K562 (cell line): ENCODE measurements around the gene UBE2S. TPM values are rescaled to one million over a fixed set of nuclear protein-coding genes. Genes with fewer than 3 reads are reported as not detected.
A peak's percentile ranks its signal among the peaks of the same experiment; 100 is the strongest.

Experiments
- ARID1B ChIP-seq: fragments of 450-650 bp; IDR thresholded peaks from 2 replicates; pipeline ENCODE4 v1.6.1; 2016; ENCODE audit warnings: antibody characterized with exemption, mild to moderate bottlenecking, inconsistent platforms
- BACH1 ChIP-seq: fragments of 200-800 bp; sonication (Bioruptor generic); IDR thresholded peaks from 2 replicates; pipeline ENCODE4 v1.6.1; 2016; ENCODE audit warnings: missing genetic modification characterization, missing compliant biosample characterization
- BCOR ChIP-seq: fragments of 450-650 bp; IDR thresholded peaks from 2 replicates; pipeline ENCODE4 v1.6.1; 2016
- BHLHE40 ChIP-seq: IDR thresholded peaks from 2 replicates; pipeline ENCODE4 v1.6.1; 2011; ENCODE audit warnings: low read length, improper control_type of control experiment
- CBX2 ChIP-seq: fragments of 200-600 bp; sonication (generic); IDR thresholded peaks from one replicate; pipeline ENCODE4 v1.6.1; 2012; ENCODE audit warnings: mild to moderate bottlenecking, low read length, inconsistent platforms; ENCODE audit not compliant: insufficient read depth, poor library complexity, severe bottlenecking
- DPF2 ChIP-seq: fragments of 450-650 bp; IDR thresholded peaks from 2 replicates; pipeline ENCODE4 v1.6.1; 2016
- EP300 ChIP-seq: IDR thresholded peaks from 2 replicates; pipeline ENCODE4 v1.6.1; 2012; ENCODE audit warnings: low read length, improper control_type of control experiment
- FOXM1 ChIP-seq, 2 experiments: fragments of 450-650 bp in 1 of 2; sonication (generic) in 1 of 2; formaldehyde crosslinking in 1 of 2; IDR thresholded peaks; 2 replicates each; pipeline versions ENCODE4 v1.6.1 to v1.9.0; 2017 to 2022; ENCODE audit warnings: low read depth in 2 of 2, mild to moderate bottlenecking in 2 of 2, missing genetic modification reagents in 1 of 2, moderate library complexity in 1 of 2
- GTF3C2 ChIP-seq: IDR thresholded peaks from 3 replicates; pipeline ENCODE4 v1.6.1; 2011; ENCODE audit warnings: borderline replicate concordance, mild to moderate bottlenecking, moderate library complexity; ENCODE audit not compliant: insufficient read length; ENCODE audit errors: extremely low read depth
- HOXB6 ChIP-seq: fragments of 250-450 bp; sonication (Bioruptor Pico); IDR thresholded peaks from 2 replicates; pipeline ENCODE4 v1.5.1; 2022; ENCODE audit warnings: mild to moderate bottlenecking, borderline replicate concordance
- KLF16 ChIP-seq: IDR thresholded peaks from 2 replicates; pipeline ENCODE4 v1.6.1; 2016; ENCODE audit warnings: antibody characterized with exemption
- NCOR1 ChIP-seq: fragments of 450-650 bp; IDR thresholded peaks from 2 replicates; pipeline ENCODE4 v1.6.1; 2016; ENCODE audit warnings: mild to moderate bottlenecking, moderate library complexity
- NEUROD1 ChIP-seq: fragments of 150-350 bp; IDR thresholded peaks from 2 replicates; pipeline ENCODE4 v1.6.1; 2014; ENCODE audit warnings: borderline replicate concordance, low read length, low read depth; ENCODE audit not compliant: partially characterized antibody
- NFIC ChIP-seq: fragments of 450-650 bp; IDR thresholded peaks from 2 replicates; pipeline ENCODE4 v1.6.1; 2017; ENCODE audit warnings: mild to moderate bottlenecking, inconsistent platforms
- NR1H2 ChIP-seq: sonication (generic); formaldehyde crosslinking; IDR thresholded peaks from 2 replicates; pipeline ENCODE4 v1.4.0; 2020; ENCODE audit warnings: mild to moderate bottlenecking, missing genetic modification reagents
- PCBP2 ChIP-seq: fragments of 200-400 bp; formaldehyde crosslinking; IDR thresholded peaks from 2 replicates; pipeline ENCODE4 v1.6.1; 2018; ENCODE audit warnings: low read length, low read depth, mild to moderate bottlenecking, moderate library complexity; ENCODE audit not compliant: poor library complexity, severe bottlenecking
- PML ChIP-seq: IDR thresholded peaks from 2 replicates; pipeline ENCODE4 v1.6.1; 2012; ENCODE audit warnings: low read length, inconsistent platforms
- POLR2B ChIP-seq: fragments of 450-650 bp; IDR thresholded peaks from 2 replicates; pipeline ENCODE4 v1.6.1; 2018; ENCODE audit warnings: low read depth; ENCODE audit not compliant: partially characterized antibody
- PURB ChIP-seq: sonication (generic); formaldehyde crosslinking; IDR thresholded peaks from 2 replicates; pipeline ENCODE4 v1.9.0; 2021; ENCODE audit warnings: low read depth, mild to moderate bottlenecking, missing genetic modification reagents
- SMAD2 ChIP-seq: fragments of 150-350 bp; IDR thresholded peaks from 2 replicates; pipeline ENCODE4 v1.6.1; 2014; ENCODE audit warnings: low read depth, mild to moderate bottlenecking, low read length
- SMARCA4 ChIP-seq: fragments of 450-650 bp; IDR thresholded peaks from 2 replicates; pipeline ENCODE4 v1.6.1; 2016
- TAL1 ChIP-seq: fragments of 450-650 bp; IDR thresholded peaks from 2 replicates; pipeline ENCODE4 v1.6.1; 2016; ENCODE audit warnings: mild to moderate bottlenecking
- TCF3 ChIP-seq: sonication (generic); formaldehyde crosslinking; IDR thresholded peaks from 2 replicates; pipeline ENCODE4 v1.4.0; 2020; ENCODE audit warnings: mild to moderate bottlenecking, missing genetic modification reagents
- VEZF1 ChIP-seq: fragments of 200-800 bp; sonication (Bioruptor generic); IDR thresholded peaks from 2 replicates; pipeline ENCODE4 v1.6.1; 2017; ENCODE audit warnings: missing genetic modification characterization, missing compliant biosample characterization
- polyA plus RNA-seq, 8 experiments: library from polyadenylated mRNA; depleted of rRNA in 4 of 8; stranded (reverse) in 5 of 8; unstranded in 3 of 8; fragments of >200 nt; fragmentation: Nextera tagmentation in 2 of 8; fragmentation: Illumina TruSeq in 1 of 8; extraction: Ambion mirVana in 2 of 8; extraction: Trizol in 1 of 8; gene quantifications; 2 replicates each; pipeline versions ENCODE4 v1.2.1 to v1.2.3, GENCODE V29; 2011 to 2014; ENCODE audit warnings: inconsistent platforms in 1 of 8, missing spikeins in 1 of 8
- total RNA-seq, 7 experiments: library from RNA; depleted of rRNA in 6 of 7; stranded (reverse); fragments of >200 nt in 6 of 7; fragmentation: Illumina TruSeq in 2 of 7; extraction: Trizol in 2 of 7; gene quantifications; 2 replicates each; pipeline versions ENCODE4 v1.2.1 to v1.2.3, GENCODE V29; 2011 to 2021; ENCODE audit warnings: low replicate concordance in 1 of 7
- TF ChIP-seq, protein P1 (sequence below): fragments of 450-650 bp; IDR thresholded peaks from 2 replicates; pipeline ENCODE4 v1.6.1; 2017; ENCODE audit warnings: mild to moderate bottlenecking, moderate library complexity

The UBE2S gene
- total and polyA plus RNA-seq, 9 of the 15 experiments (the other 6 are each of a cell fraction or from before 2014, with no cell fraction given): 1.5 to 1,305 (median 157) TPM

DNA sequence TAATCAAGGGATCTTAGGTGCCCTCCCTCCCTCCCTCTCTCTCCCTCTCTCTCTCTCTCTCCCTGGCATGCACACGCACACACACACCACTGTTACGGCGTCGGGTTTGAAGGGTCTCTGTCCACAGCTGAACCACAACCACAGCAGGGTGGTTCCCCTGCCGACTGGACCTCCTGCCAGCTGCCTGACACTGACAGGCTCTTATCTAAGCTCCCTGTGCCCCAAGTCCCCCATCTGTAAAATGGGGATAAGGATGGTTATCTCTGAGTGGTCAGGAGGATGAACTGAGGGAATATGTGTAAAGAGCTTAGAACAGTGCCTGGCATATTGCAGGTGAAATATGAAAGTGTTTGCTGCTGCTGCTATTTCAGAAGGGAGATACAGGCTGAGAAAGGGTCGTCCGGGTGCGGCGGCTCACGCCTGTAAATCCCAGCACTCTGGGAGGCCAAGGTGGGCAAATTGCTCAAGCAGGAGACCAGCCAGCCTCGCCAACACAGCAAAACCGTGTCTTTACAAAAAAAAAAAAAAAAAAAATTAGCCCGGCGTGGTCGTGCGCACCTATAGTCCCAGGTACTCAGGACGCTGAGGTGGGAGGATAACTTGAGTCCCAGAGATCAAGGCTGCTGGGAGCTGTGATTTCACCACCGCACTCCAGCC, 36.4 kb upstream of the UBE2S start (continued):
- TF ChIP-seq GTF3C2 (no peak), HOXB6 (CRISPR knock-in tag) (no peak), PCBP2 (no peak), TAL1 (peak; percentile 78), SMAD2 (no peak), DPF2 (peak; percentile 33; the same call in 1 of the 2 replicates), PURB (CRISPR knock-in tag) (no peak), BHLHE40 (no peak), KLF16 (peak; percentile 25; the same call in 1 of the 2 replicates), BACH1 (tag) (no peak), NFIC (peak; percentile 36; the same call in 1 of the 2 replicates), NEUROD1 (no peak), VEZF1 (CRISPR knock-in tag) (0 out of 2 replicates have a peak, but pooled peaks have one; percentile 26), CBX2 (no peak), NCOR1 (peak; percentile 65), SMARCA4 (0 out of 2 replicates have a peak, but pooled peaks have one; percentile 17), FOXM1 (IDR thresholded peaks at IDR 0.05; ENCODE audit: low read depth) (no peak; the same call in 1 of the 2 replicates), FOXM1 (CRISPR knock-in tag; IDR thresholded peaks at IDR 0.05; ENCODE audit: low read depth) (no peak), TCF3 (CRISPR knock-in tag) (peak; percentile 81), PML (0 out of 2 replicates have a peak, but pooled peaks have one; percentile 38), POLR2B (no peak), BCOR (peak; percentile 66; the same call in 1 of the 2 replicates), NR1H2 (CRISPR knock-in tag) (no peak), EP300 (peak; percentile 29; the same call in 1 of the 2 replicates), ARID1B (peak; percentile 79)
- TF ChIP-seq, protein P1, sequence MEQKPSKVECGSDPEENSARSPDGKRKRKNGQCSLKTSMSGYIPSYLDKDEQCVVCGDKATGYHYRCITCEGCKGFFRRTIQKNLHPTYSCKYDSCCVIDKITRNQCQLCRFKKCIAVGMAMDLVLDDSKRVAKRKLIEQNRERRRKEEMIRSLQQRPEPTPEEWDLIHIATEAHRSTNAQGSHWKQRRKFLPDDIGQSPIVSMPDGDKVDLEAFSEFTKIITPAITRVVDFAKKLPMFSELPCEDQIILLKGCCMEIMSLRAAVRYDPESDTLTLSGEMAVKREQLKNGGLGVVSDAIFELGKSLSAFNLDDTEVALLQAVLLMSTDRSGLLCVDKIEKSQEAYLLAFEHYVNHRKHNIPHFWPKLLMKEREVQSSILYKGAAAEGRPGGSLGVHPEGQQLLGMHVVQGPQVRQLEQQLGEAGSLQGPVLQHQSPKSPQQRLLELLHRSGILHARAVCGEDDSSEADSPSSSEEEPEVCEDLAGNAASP: no peak
